ENCODE measurements around the gene ADAM29.
A peak's percentile ranks its signal among the peaks of the same experiment; 100 is the strongest.
"Not testable (repeated sequence)": the region's sequence is repeated elsewhere in the genome, so short reads cannot be mapped to it uniquely, and the experiment has no call there.

Gene ADAM29

DNA sequence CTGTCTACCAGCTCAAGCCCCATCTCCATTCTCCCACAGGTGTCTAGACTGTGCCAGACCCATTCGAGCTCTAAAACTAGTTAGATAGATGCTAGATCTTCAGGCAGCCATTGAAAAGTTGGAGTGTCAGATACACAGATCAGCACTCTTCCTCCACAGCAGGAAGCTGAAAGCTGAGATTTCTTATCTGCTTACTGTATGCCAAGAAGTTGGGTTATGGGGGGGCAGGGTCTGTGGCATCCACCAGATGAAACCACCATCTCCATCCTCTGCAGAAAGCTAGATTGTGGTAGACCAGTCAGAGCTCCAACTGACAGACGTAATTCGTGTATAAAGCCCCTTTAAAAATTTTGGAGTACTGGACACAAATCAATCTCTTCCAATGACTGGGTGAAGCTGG is 54.8 kb downstream of the ADAM29 start:
- DNase-seq, result no peak

DNA sequence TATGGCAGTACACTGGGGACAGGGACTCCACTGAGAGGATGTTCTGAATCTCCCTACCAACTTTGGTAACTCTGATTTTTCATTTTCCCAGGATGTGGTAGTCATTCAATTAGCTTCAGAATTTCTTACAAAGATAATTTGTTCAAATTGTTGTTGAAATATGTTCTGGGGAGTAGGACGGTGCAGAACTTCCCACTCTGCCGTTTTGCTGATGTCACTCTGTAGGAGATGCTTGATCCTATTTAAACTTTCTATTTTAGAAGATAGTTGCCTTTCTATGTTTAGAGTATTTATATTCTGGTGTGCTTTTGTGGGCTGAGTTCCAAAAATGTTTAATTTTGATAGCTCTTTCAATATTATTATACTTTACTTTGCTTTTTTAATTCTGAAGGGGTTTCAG is 55.2 kb downstream of the ADAM29 start:
- no peak for DNase-seq

DNA sequence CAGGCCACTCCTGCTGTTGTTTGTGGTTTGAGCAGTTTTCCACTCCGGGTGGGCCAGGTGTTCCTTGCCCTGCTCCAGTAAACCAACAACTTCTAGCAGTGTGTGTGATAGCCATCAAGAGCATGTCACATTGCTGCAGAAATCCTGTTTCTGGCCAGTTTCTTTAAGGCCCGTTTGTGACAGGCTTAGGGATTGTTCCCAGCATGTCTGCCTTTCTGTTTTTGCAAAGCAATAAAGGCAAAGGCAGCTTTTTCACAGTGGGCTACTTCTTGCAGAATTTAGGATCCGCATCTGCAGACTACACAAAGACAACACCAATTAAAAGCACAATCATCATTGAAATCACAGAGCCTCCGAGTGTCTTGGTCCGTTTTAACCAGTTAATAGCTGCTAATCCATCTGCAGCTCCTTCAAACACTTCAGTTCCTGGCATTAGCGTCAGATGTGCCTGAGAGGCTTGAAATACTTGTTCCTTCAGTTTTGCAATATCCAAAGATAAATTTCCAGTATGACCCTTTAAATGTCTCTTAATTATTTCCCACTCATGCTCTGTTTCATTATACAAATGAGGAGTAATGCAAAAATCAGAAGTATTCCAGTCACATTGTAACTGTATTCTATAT is 65.1 kb downstream of the ADAM29 start:
- DNase-seq, result no peak

DNA sequence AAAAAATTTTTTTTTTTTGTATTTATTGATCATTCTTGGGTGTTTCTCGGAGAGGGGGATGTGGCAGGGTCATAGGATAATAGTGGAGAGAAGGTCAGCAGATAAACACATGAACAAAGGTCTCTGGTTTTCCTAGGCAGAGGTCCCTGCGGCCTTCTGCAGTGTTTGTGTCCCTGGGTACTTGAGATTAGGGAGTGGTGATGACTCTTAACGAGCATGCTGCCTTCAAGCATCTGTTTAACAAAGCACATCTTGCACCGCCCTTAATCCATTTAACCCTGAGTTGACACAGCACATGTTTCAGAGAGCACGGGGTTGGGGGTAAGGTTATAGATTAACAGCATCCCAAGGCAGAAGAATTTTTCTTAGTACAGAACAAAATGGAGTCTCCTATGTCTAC is 65.7 kb downstream of the ADAM29 start:
- DNase-seq, result not testable (repeated sequence)

DNA sequence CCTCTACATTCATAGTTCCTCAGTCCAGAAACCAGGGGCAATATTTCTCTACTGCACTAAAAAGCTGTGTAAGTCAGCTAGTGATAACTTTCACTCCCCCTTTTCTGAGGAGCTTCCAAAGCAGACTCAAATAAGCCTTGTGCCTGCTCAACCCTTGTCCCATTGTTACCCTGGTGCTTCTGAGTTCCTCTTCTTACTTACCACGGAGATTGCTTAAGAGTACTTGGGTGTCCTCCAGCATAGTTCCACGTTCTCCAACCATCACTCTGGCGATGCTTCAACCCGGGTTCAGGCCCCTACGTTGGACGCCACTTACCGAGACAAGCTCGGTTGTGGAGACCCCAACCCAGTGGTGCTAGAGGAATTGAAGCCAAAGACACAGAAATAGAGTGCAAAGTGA is 71.6 kb downstream of the ADAM29 start:
- DNase-seq, result no peak

DNA sequence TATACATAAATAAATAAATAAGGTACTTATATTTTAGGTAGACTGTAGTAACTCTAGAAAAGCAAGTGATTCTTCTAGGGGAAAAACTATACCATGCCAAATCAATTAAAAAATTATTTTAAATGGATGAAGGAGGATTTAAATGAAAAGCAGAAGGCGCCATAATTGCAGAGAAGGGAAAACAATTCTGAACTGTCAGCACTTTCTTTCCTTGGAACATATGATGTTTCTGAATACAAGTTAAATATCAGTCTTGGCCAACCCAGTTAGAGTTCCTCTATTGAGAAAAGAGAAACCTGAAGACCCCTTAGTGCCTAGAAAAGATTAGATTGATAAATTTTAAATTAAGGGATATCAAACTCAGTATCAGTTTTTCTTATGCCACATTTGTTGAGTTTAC is 75.8 kb downstream of the ADAM29 start:
- no peak for DNase-seq

DNA sequence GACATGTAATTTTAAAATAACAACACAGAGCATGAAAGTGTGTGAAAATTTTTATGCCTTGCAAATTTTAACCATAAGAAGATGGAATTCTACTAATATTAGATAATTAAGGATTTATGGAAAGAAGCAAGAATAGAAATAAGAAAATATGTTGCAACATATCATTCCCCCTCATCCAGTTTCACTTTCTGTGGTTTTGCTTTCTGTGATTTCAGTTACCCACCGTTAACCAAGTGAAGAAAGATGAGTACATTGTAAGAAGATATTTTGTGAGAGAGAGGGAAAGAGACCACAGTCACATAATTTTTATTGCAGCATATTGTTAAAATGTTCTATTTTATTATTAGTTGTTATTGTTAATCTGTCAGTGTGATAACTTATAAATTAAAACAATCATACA is 77.9 kb downstream of the ADAM29 start:
- no peak for DNase-seq

DNA sequence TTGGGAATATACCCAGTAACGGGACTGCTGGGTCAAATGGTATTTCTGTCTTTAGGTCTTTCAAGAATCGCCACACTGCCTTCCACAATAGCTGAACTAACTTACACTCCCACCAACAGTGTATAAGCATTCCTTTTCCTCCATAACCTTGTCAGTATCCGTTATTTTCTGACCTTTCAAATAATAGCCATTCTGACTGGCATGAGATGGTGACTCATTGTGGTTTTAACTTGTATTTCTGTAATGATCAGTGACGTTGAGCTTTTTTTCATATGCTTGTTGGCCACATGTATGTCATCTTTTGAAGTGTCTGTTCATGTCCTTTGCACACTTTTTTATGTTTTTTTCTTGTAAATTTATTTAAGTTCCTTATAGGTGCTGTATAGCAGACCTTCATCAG is 81.2 kb downstream of the ADAM29 start:
- peak; percentile 15 for DNase-seq

DNA sequence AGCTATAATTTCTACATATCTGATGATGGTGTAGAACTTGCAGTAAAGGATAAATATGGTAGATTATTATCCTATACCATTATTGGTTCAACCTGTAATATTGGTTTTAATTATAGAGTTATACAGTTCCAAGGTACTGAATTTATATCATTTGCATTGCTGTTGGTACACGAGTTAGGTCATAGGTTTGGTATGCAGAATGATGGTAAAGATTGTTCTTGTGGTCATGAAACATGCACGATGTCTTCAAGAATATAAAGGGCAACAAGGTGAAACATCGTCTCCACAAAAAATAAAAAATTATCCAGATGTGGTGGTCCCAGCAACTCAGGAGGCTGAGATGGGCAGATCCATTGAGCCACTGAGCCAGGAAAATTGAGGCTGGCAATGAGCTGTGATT is 99.6 kb downstream of the ADAM29 start:
- no peak for DNase-seq

DNA sequence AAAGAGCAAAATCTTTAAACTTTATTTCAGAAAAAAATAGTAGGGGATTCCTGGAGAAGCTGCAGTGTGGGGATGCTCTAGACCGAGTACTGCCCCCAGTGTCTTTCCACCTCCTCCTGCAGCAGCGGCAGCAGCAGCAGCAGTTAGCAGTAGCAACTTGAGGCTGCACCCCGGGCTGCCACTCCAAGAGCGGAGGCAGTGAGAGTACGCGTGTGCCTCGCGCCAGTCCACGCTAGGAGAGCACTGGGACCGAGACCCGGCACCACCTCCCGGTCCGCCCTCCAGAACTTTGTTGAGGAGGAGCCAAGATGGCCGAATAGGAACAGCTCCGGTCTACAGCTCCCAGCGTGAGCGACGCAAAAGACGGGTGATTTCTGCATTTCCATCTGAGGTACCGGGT is 101.3 kb downstream of the ADAM29 start:
- not testable (repeated sequence) for DNase-seq

All from fibroblast of skin of right biceps (primary cell).